Medulla oblongata (tissue), 1 donor: ENCODE results near the gene COLGALT1.
"Not testable (repeated sequence)": the region's sequence is repeated elsewhere in the genome, so short reads cannot be mapped to it uniquely, and the experiment has no call there.

Experiments used
- DNase-seq: peaks from one replicate; pipeline ENCODE4 v3.0.0-alpha.2; 2015; ENCODE audit errors: extremely low spot score

COLGALT1 gene

GRCh38 chr19:17560205-17560595, 4.8 kb downstream of the COLGALT1 start:
- DNase-seq: no peak

DNA sequence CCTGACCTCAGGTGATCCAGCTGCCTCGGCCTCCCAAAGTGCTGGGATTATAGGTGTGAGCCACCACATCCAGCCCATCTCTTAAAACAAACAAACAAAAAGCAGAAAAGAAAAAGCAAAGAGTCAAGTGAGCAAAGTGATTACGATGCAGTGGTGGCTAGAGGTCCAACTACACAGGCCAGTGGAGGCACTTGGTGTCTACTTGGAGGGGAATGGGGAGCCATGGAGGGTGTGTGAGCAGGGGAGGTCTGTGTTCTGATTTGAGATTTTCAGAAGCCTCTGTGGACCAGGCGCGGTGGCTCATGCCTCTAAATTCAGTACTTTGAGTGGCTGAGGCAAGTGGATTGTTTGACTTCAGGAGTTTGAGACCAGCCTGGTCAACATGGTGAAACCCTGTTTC, 6.6 kb downstream of the COLGALT1 start:
- no peak for DNase-seq

DNA sequence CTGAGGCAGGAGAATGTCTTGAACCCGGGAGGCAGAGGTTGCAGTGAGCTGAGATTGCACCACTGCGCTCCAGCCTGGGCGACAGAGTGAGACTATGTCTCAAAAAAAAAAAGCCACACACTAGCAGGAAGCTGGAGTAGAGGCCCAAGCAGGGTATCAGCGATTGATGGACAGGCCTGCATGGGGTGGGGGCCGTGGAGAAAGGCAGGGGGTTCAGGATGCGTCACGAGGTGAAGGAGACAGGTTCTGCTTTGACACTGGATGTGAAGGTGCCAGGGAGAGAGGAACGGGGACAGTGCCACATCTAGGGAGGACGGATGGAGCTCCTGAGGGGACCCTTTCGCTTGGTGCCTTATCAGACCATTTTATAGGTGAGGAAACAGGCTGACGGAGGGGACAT, 7.1 kb downstream of the COLGALT1 start:
- no peak for DNase-seq

GRCh38 chr19:17564781-17565180, 9.3 kb downstream of the COLGALT1 start:
- no peak for DNase-seq

GRCh38 chr19:17565611-17566010, 10.2 kb downstream of the COLGALT1 start:
- no peak for DNase-seq

DNA sequence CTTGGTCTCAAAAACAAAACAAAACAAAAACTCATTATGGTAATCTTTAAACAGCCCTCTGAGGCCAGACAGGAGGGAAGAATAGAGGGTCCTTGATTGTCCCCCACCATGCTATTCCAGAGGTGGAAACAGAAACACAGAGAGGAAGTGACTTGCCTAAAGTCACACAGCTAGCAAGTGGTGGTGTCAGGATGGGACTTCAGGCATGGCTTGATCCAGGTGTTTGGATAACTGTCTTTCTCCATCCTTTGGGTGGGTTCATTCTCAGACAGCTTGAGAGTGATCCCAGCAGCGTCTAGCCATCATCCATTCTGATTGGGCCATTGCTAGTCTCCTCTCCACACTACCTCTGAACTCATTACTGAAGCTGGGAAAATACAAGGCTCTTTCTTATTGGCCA, 12.5 kb downstream of the COLGALT1 start:
- DNase-seq: no peak

DNA sequence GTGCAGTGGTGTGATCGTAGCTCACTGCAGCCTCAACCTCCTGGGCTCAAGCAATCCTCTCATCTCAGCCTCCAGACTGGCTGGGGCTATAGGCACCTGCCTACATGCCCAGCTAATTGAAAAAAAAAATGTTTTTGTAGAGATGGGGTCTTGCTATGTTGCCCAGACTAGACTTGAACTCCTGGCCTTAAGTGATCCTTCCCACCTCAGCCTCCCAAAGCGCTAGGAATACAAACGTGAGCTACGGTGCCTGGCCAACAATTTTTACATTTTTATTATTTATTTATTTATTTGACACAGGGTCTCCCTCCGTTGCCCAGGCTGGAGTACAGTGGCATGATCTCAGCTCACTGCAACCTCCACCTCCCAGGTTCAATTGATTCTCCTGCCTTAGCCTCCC, 14.8 kb downstream of the COLGALT1 start:
- not testable (repeated sequence) for DNase-seq

DNA sequence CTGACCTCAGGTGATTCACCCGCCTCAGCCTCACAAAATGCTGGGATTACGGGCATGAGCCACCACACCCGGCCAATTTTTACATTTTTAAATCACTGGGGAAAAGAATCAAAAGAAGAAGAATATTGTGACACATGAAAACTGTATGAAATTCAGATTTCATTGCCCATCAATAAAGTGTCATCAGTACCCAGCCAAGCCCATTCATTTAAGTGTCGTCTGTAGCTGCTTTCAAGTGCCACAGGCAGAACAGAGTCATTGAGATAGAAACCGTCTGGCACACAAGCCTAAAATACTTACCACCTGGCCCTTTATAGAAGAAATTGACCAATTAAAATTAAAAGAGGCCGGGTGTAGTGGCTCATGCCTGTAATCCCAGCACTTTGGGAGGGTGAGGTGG, 15.3 kb downstream of the COLGALT1 start:
- no peak for DNase-seq

- DNase-seq: no peak
Measured at GRCh38 chr19:17572638-17573037, 17.2 kb downstream of the COLGALT1 start.

- no peak for DNase-seq
Measured at GRCh38 chr19:17575871-17576757, 20.7 kb downstream of the COLGALT1 start.

- no peak for DNase-seq
Measured at GRCh38 chr19:17576758-17577456, 21.5 kb downstream of the COLGALT1 start.

DNA sequence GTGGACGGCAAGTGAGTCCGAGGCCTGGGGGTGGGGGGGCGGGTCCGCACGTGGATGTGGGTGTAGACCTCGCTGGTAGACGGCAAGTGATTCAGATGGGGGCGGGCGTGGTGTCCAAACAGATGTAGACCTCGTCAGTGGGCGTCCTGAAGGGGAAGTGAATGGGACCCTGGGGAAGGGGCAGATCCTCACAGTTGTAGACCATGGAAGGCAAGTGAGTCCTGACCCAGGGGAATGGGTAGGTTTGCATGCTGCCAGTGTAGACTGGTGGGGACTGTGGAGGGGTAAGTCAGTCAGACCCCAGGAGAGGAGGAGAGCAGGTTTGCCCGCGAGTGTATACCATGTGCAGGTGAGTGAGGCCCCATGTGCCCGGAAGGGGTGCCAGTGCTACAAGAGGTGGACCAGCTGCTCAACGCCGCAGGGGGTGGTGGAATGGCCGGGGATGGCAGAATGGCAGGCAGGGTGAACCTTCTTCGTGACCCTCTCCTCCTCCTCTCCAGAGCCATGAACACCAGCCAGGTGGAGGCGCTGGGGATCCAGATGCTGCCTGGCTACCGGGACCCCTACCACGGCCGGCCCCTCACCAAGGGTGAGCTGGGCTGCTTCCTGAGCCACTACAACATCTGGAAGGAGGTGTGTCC, 22.1 kb downstream of the COLGALT1 start:
- no peak for DNase-seq

DNA sequence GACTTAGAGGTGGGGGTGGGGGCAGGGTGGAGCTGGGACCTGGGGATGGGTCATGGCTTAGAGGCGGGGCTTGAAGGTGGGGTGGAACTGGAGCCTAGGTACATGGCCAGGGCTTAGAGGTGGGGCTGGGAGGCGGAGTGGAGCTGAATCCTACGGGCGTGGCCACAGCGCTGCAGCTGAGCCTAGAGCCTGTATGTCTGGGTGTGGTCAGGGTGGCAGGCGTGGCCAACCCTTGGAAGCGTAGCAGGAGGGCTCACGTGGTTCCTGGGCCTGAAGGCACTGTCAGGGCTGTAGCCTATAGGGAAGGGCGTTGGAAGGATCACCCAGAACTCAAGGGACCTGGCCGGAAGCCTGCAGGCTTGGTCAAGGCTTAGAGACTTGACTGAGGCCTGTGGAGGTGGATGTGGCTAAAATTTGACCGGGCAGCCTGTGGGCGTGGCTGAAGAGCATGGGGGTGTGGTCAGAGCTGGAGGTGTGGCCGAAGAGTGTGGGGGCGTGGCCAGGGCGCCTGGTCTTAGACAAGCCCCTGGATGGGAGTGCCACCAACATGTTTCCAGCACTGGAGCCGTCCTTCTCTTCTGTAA, 24.3 kb downstream of the COLGALT1 start:
- no peak for DNase-seq

DNA sequence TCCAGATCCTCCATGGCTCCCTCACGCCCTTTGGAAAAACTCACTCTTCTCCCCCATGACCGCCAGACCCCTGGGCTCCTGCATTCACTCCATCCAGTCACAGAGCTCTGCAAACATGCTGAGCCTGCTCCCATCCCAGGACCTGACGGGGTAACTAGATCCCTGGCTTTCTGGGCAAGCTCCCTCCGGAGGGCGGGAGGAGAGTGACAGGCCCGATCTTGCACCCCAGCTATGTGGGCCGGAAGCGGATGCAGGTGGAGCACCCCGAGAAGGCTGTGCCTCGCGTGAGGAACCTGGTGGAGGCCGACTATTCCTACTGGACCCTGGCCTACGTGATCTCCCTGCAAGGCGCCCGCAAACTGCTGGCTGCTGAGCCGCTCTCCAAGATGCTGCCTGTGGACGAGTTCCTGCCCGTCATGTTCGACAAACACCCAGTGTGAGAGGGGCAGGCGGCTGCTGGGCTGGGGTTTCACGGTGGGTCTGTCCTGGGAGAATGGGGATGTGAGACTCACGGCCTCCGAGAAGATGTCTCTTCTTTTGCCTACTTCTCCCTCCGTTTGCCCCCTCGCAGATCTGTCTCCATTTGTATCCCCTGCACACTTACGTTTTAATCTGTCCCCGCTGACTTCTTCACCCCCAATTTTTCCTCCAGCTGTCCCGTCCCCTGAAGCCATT, 25.2 kb downstream of the COLGALT1 start:
- DNase-seq: no peak

DNA sequence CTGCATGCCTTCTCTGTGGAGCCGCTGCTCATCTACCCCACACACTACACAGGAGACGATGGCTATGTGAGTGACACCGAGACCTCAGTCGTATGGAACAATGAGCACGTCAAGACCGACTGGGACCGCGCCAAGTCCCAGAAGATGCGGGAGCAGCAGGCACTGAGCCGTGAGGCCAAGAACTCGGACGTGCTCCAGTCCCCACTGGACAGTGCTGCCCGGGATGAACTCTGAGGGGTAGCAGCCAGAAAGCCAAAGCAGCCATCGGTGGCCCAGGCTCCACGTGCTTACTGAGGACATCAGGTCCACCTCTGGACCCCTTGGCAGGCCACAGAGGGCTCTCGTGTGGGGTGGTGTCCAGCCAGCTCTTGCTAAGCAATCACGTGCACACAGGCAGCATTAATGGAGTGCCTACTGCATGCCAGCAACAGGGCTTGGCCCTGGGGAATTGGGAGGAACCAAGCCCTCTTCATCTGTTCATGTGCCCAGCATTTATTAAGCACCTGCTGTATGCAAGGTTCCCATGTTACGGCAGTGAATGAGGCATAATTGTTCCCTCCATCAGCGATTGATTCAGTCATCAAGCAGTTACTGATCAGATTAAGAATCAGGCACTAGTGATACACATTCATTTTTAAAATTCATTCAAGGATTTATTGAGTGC, 25.9 kb downstream of the COLGALT1 start:
- DNase-seq: no peak

- DNase-seq: no peak
Measured at GRCh38 chr19:17582613-17583012, 27.2 kb downstream of the COLGALT1 start.

- DNase-seq: no peak
Measured at GRCh38 chr19:17584132-17584531, 28.7 kb downstream of the COLGALT1 start.

DNA sequence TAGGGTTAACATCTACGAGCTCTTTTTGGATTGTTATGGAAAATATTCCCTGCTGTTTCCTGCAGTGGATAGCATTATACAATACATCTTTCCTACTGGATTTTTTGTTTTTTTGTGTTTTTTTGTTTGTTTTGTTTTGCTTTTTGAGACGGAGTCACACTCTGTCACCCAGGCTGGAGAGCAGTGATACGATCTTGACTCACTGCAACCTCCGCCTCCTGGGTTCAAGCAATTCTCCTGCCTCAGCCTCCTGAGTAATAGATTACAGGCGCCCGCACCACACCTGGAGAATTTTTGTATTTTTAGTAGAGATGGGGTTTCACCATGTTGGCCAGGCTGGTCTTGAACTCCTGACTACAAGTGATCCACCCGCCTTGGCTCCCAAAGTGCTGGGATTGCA, 29.9 kb downstream of the COLGALT1 start:
- not testable (repeated sequence) for DNase-seq

- no peak for DNase-seq
Measured at GRCh38 chr19:17590866-17591265, 35.4 kb downstream of the COLGALT1 start.

- not testable (repeated sequence) for DNase-seq
Measured at GRCh38 chr19:17594296-17594695, 38.8 kb downstream of the COLGALT1 start.

- DNase-seq: not testable (repeated sequence)
Measured at GRCh38 chr19:17598063-17598462, 42.6 kb downstream of the COLGALT1 start.
